Measurements from ENCODE around the gene ADI1.

GRCh38 chr2:3532941-3533340, 13.6 kb upstream of the ADI1 start:
- TF ChIP-seq, protein P1, sequence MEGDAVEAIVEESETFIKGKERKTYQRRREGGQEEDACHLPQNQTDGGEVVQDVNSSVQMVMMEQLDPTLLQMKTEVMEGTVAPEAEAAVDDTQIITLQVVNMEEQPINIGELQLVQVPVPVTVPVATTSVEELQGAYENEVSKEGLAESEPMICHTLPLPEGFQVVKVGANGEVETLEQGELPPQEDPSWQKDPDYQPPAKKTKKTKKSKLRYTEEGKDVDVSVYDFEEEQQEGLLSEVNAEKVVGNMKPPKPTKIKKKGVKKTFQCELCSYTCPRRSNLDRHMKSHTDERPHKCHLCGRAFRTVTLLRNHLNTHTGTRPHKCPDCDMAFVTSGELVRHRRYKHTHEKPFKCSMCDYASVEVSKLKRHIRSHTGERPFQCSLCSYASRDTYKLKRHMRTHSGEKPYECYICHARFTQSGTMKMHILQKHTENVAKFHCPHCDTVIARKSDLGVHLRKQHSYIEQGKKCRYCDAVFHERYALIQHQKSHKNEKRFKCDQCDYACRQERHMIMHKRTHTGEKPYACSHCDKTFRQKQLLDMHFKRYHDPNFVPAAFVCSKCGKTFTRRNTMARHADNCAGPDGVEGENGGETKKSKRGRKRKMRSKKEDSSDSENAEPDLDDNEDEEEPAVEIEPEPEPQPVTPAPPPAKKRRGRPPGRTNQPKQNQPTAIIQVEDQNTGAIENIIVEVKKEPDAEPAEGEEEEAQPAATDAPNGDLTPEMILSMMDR (IDR thresholded peaks at IDR 0.05; ENCODE audit: low read length), result no peak
- TF ChIP-seq EZH2phosphoT487 (IDR thresholded peaks at IDR 0.05; ENCODE audit: low read length) (no peak), EZH2 (optimal IDR thresholded peaks at IDR 0.05; ENCODE audit: low read depth, low read length) (no peak)

Data from MM.1S (cell line).